Mesodermal cell (in vitro differentiated cells): Measurements from ENCODE around the gene TBC1D16.

Source experiments
- H3K27ac ChIP-seq: 2 replicates; pipeline ENCODE4 v1.7.0; 2013; ENCODE audit warnings: mild to moderate bottlenecking, low read depth, low read length, moderate library complexity; ENCODE audit not compliant: severe bottlenecking
- H3K36me3 ChIP-seq: 2 replicates; pipeline ENCODE4 v1.7.1; 2013; ENCODE audit warnings: mild to moderate bottlenecking, low read length, moderate library complexity; ENCODE audit not compliant: control insufficient read depth, insufficient read depth
- H3K4me1 ChIP-seq: one replicate; pipeline ENCODE4 v1.7.1; 2013; ENCODE audit warnings: mild to moderate bottlenecking, low read length; ENCODE audit not compliant: insufficient read depth, control insufficient read depth, poor library complexity, severe bottlenecking
- H3K4me3 ChIP-seq: 2 replicates; pipeline ENCODE4 v1.7.0; 2013; ENCODE audit warnings: low read length, control low read depth, mild to moderate bottlenecking; ENCODE audit not compliant: insufficient read depth, poor library complexity, severe bottlenecking; ENCODE audit errors: extremely low read depth
- H3K9me3 ChIP-seq: 2 replicates; pipeline ENCODE4 v1.7.1; 2013; ENCODE audit warnings: mild to moderate bottlenecking, low read length, moderate library complexity; ENCODE audit not compliant: control insufficient read depth
- WGBS, 2 experiments: methylation state at CpG; one replicate each; pipeline ENCODE4 v1.1.5; 2013; ENCODE audit warnings: missing lambda C conversion rate in 2 of 2; ENCODE audit not compliant: insufficient coverage in 2 of 2; 5-methylcytosine and 5-hydroxymethylcytosine counted together

Gene TBC1D16

DNA sequence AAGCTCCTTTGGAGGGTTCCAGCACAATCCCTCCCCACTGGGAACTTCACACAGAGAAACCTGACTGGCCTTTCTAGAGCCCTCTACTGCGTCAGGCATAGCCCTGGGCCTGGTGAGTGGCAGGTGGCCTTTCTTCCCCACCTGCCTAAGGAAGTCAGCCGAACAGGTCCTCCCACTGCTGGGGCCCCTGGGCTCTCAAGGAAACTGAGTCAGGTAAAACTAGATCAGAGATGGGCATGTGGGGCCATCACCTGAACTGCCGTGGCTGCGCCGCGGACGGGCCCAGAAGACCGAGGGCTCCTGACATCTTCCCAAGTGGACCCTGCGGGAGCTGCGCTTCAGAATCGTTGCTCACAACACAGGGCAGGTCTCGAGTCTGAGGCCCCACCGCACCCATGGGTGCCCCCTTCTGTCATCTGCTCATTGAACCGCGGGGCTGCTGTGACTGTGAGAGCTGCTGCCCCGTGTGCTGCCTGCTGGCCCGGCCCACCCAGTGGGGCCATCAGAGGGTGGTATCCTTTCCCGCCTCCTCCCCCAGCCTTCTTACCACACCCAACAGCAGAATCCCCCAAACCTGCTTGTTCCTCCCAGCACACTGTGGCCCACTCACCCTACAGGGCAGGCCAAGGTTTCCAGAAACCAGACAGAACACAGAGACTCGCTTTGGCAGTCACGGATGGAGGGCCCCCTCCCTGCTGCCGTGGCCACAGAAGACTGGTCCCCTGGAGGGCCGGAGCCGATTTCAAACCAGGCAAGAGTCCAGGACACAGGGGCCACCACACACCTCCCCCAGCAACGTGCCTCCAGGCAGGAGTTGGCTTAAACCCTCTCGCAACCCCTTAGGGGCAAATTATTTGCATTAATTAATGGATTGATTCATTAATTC, 81.1 kb downstream of the TBC1D16 start:
- Histone ChIP-seq H3K9me3 (no peaks in the 10 kb centered on the region), H3K4me3 (no peak overlapping the region), H3K36me3 (peaks cover 4% of the 10 kb centered on the region), H3K4me1 (peaks cover 34% of the 10 kb centered on the region), H3K27ac (no peak overlapping the region)
- 93 to 96% methylated on average over 20 to 23 of the region's 25 CpGs for WGBS, 2 experiments

DNA sequence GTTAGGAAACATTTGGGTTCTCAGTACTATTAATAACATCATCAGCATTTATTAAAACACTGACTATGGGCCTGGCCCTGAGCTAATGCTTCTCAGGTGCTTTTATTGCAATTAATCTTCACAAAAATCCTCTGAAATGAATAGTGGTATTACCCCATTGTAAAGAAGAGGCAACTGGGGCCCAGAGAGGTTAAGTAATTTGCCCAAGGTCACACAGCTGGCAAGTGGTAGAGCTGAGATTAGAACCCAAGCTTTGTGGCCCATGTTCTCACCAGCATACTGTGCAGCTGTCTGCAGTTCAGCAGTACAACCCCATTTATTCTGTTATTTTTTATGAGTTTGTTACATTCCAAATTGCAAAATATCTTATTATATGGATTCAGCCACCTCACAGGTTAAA, 82.3 kb downstream of the TBC1D16 start:
- Histone ChIP-seq H3K36me3 (peaks cover 15% of the 10 kb centered on the region), H3K4me1 (peaks cover 36% of the 10 kb centered on the region), H3K4me3 (no peak overlapping the region), H3K9me3 (no peaks in the 10 kb centered on the region), H3K27ac (no peak overlapping the region)

- no peak overlapping the region for H3K4me3 ChIP-seq
- no peaks in the 10 kb centered on the region for H3K9me3 ChIP-seq
- peak overlapping the region; percentile 92 for H3K27ac ChIP-seq
- peaks cover 19% of the 10 kb centered on the region for H3K36me3 ChIP-seq
- 83 to 97% methylated on average over 6 of the region's 8 CpGs for WGBS, 2 experiments
- peaks cover 36% of the 10 kb centered on the region for H3K4me1 ChIP-seq
Observed at GRCh38 chr17:79952901-79953300, 82.8 kb downstream of the TBC1D16 start.

- Histone ChIP-seq H3K36me3 (peaks cover 24% of the 10 kb centered on the region), H3K4me1 (peaks cover 36% of the 10 kb centered on the region), H3K4me3 (no peak overlapping the region), H3K9me3 (no peaks in the 10 kb centered on the region), H3K27ac (peak overlapping the region; percentile 92)
- 66 to 81% methylated on average over 28 to 30 of the region's 36 CpGs for whole genome bisulfite sequencing, 2 experiments
Observed at GRCh38 chr17:79952265-79952877, 83.3 kb downstream of the TBC1D16 start.

GRCh38 chr17:79951361-79952264, 84.1 kb downstream of the TBC1D16 start:
- Histone ChIP-seq H3K4me3 (no peak overlapping the region), H3K36me3 (peaks cover 32% of the 10 kb centered on the region), H3K4me1 (peaks cover 36% of the 10 kb centered on the region), H3K9me3 (no peaks in the 10 kb centered on the region), H3K27ac (peak overlapping the region; percentile 92)
- 46% methylated on average over 23 to 30 of the region's 31 CpGs for WGBS, 2 experiments

DNA sequence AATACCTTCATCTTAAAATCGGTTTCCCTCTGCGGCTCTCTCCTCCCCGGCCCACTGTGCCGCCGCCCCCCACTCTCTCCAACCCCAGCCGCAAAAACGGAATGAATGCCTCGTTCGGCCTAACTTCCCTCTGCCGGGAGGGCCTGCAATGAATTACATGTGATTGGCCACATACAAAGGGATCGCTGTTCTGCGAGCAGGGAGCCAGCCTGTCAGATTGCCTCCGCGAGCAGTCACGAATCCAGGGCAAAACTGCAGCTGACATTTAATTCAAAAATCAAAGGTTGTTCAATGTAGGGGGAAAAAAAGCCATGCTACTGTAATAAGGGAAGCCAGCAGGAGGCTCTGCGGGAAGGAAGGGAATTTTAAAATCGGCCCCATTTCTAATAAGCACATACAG, 84.9 kb downstream of the TBC1D16 start:
- Histone ChIP-seq H3K4me3 (no peak overlapping the region), H3K9me3 (no peaks in the 10 kb centered on the region), H3K27ac (peak overlapping the region; percentile 92)

DNA sequence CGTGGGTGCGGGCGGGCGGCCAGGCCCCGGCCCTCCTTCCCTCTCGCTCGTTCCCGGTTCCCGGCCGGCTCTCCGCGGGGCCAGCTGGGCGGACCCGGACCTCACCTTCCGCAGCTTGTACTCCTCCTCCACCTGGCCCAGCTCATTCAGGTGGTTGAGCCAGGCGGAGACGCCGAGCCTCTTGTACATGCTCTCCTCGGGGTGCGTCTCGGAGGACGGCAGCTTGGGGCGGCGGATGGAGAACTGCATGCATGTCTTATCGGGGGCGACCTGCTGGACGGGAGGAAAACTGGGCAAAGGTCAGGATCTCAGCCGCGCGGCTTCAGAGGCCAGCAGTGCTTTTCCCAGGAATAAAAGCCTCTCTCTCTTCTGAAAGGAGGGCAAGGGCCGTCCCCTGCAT, 85.4 kb downstream of the TBC1D16 start:
- Histone ChIP-seq H3K4me1 (peaks cover 36% of the 10 kb centered on the region), H3K27ac (peak overlapping the region; percentile 92), H3K36me3 (peaks cover 35% of the 10 kb centered on the region), H3K9me3 (no peaks in the 10 kb centered on the region), H3K4me3 (no peak overlapping the region)
- 38 to 44% methylated on average over 23 to 25 of the region's 31 CpGs for WGBS, 2 experiments

More for the DNA sequence above, 84.9 kb downstream of the TBC1D16 start:
- peaks cover 36% of the 10 kb centered on the region for H3K4me1 ChIP-seq
- WGBS, 2 experiments, result 23 to 33% methylated on average over 13 to 15 of the region's 17 CpGs
- peaks cover 33% of the 10 kb centered on the region for H3K36me3 ChIP-seq

- Histone ChIP-seq H3K9me3 (no peaks in the 10 kb centered on the region), H3K4me1 (peaks cover 36% of the 10 kb centered on the region), H3K36me3 (peaks cover 39% of the 10 kb centered on the region), H3K4me3 (no peak overlapping the region), H3K27ac (no peak overlapping the region)
- 42 to 44% methylated on average over 23 to 24 of the region's 27 CpGs for WGBS, 2 experiments
Observed at GRCh38 chr17:79949656-79950209, 85.9 kb downstream of the TBC1D16 start.

- Histone ChIP-seq H3K4me1 (peaks cover 36% of the 10 kb centered on the region), H3K36me3 (peaks cover 43% of the 10 kb centered on the region), H3K9me3 (no peaks in the 10 kb centered on the region), H3K27ac (no peak overlapping the region), H3K4me3 (no peak overlapping the region)
- 83 to 87% methylated on average over 28 to 29 of the region's 29 CpGs for WGBS, 2 experiments
Observed at GRCh38 chr17:79948945-79949655, 86.6 kb downstream of the TBC1D16 start.
